SKM-1 treated with dmso at 0.1 percent for 144 hours (cell line): Measurements from ENCODE around the gene RGL1.

ENCODE experiments used
- DNase-seq: peaks from one replicate; lab custom pipeline; 2025; ENCODE audit not compliant: unreplicated experiment; lab: John Stamatoyannopoulos, UW

RGL1 gene

GRCh38 chr1:183911285-183911684 is 106.4 kb downstream of the RGL1 start:
- DNase-seq: peak; percentile 76

GRCh38 chr1:183912265-183912886 is 107.5 kb downstream of the RGL1 start:
- no peak for DNase-seq

- no peak for DNase-seq
These were observed 108.7 kb downstream of the RGL1 start for GRCh38 chr1:183913567-183913993.

GRCh38 chr1:183914276-183914675 is 109.4 kb downstream of the RGL1 start:
- DNase-seq: no peak

GRCh38 chr1:183914891-183915290 is 110.0 kb downstream of the RGL1 start:
- DNase-seq: no peak

- DNase-seq: peak; percentile 92
These were observed 110.9 kb downstream of the RGL1 start for GRCh38 chr1:183915625-183916510.

GRCh38 chr1:183916574-183916973 is 111.7 kb downstream of the RGL1 start:
- no peak for DNase-seq

GRCh38 chr1:183918589-183918988 is 113.7 kb downstream of the RGL1 start:
- no peak for DNase-seq

- DNase-seq: no peak
These were observed 115.7 kb downstream of the RGL1 start for GRCh38 chr1:183920651-183921050.

- DNase-seq: no peak
These were observed 117.3 kb downstream of the RGL1 start for GRCh38 chr1:183922197-183922596.

GRCh38 chr1:183925947-183926346 is 121.0 kb downstream of the RGL1 start:
- no peak for DNase-seq

GRCh38 chr1:183926983-183927382 is 122.1 kb downstream of the RGL1 start:
- no peak for DNase-seq

GRCh38 chr1:183931646-183932271 is 126.8 kb downstream of the RGL1 start:
- no peak for DNase-seq

- DNase-seq: no peak
These were observed 127.5 kb downstream of the RGL1 start for GRCh38 chr1:183932412-183932811.

- no peak for DNase-seq
These were observed 128.7 kb downstream of the RGL1 start for GRCh38 chr1:183933528-183934179.

- DNase-seq: no peak
These were observed 129.4 kb downstream of the RGL1 start for GRCh38 chr1:183934314-183934713.

- no peak for DNase-seq
These were observed 131.1 kb downstream of the RGL1 start for GRCh38 chr1:183936009-183936408.

GRCh38 chr1:183936791-183937190 is 131.9 kb downstream of the RGL1 start:
- DNase-seq: no peak

- DNase-seq: no peak
These were observed 132.7 kb downstream of the RGL1 start for GRCh38 chr1:183937611-183938010.

GRCh38 chr1:183941001-183941400 is 136.1 kb downstream of the RGL1 start:
- DNase-seq: no peak

- DNase-seq: peak; percentile 96
These were observed 138.2 kb downstream of the RGL1 start for GRCh38 chr1:183942933-183943693.
